ENCODE results near the gene BCL2L15.

Gene BCL2L15

GRCh38 chr1:113834716-113835115, 52.7 kb downstream of the BCL2L15 start:
- H3K4me3 ChIP-seq (ENCODE audit: low read depth, low read length), result no peak overlapping the region
- TF ChIP-seq, protein P1, sequence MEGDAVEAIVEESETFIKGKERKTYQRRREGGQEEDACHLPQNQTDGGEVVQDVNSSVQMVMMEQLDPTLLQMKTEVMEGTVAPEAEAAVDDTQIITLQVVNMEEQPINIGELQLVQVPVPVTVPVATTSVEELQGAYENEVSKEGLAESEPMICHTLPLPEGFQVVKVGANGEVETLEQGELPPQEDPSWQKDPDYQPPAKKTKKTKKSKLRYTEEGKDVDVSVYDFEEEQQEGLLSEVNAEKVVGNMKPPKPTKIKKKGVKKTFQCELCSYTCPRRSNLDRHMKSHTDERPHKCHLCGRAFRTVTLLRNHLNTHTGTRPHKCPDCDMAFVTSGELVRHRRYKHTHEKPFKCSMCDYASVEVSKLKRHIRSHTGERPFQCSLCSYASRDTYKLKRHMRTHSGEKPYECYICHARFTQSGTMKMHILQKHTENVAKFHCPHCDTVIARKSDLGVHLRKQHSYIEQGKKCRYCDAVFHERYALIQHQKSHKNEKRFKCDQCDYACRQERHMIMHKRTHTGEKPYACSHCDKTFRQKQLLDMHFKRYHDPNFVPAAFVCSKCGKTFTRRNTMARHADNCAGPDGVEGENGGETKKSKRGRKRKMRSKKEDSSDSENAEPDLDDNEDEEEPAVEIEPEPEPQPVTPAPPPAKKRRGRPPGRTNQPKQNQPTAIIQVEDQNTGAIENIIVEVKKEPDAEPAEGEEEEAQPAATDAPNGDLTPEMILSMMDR (conservative IDR thresholded peaks at IDR 0.05; ENCODE audit: low read depth, low read length), result no peak
- no peak for DNase-seq (ENCODE audit: low read depth)
